Upper lobe of left lung (tissue), 6 donors: Measurements from ENCODE around the gene ANO2. TPM values are rescaled to one million over a fixed set of nuclear protein-coding genes. Genes with fewer than 3 reads are reported as not detected.

Experiments
- ATAC-seq, 2 donors: fragments of 200-7000 bp; cut with Tn5 transposase; one replicate each; pipeline ENCODE4 v1.9.1; 2022; ENCODE audit warnings: mild to moderate bottlenecking in 2 of 2, moderate library complexity in 2 of 2; ENCODE audit not compliant: low FRiP score in 2 of 2
- DNase-seq, 2 donors: peaks; one replicate each; pipeline ENCODE4 v3.0.0-alpha.2; 2019 to 2020
- H3K27ac ChIP-seq, 4 donors: fragments of 200-600 bp; sonication (generic); one replicate each; pipeline ENCODE4 v1.5.1; 2016 to 2019
- H3K27me3 ChIP-seq, 4 donors: fragments of 200-600 bp; sonication (generic); one replicate each; pipeline ENCODE4 v1.5.1; 2017 to 2019
- H3K36me3 ChIP-seq, 4 donors: fragments of 200-600 bp; sonication (generic); one replicate each; pipeline ENCODE4 v1.5.1; 2016 to 2019
- H3K4me1 ChIP-seq, 4 donors: fragments of 200-600 bp; sonication (generic); one replicate each; pipeline ENCODE4 v1.5.1; 2018 to 2019
- H3K4me3 ChIP-seq, 4 donors: fragments of 200-600 bp; sonication (generic); one replicate each; pipeline ENCODE4 v1.5.1; 2017 to 2019; ENCODE audit warnings: mild to moderate bottlenecking in 2 of 4, moderate library complexity in 1 of 4
- H3K9me3 ChIP-seq, 4 donors: fragments of 200-600 bp; sonication (generic); one replicate each; pipeline ENCODE4 v1.5.1; 2018 to 2019
- EP300 ChIP-seq, 4 donors: sonication (generic); formaldehyde crosslinking; IDR thresholded peaks; one replicate each; pipeline ENCODE4 v1.5.1; 2017; ENCODE audit warnings: antibody characterized with exemption in 4 of 4, control low read depth in 2 of 4
- POLR2A ChIP-seq, 4 donors: fragments of 450-650 bp; IDR thresholded peaks; one replicate each; pipeline ENCODE4 v1.5.1; 2016 to 2017; ENCODE audit warnings: antibody characterized with exemption in 4 of 4, mild to moderate bottlenecking in 2 of 4
- POLR2AphosphoS5 ChIP-seq, 2 donors: sonication (generic); formaldehyde crosslinking; IDR thresholded peaks; one replicate each; pipeline ENCODE4 v1.5.1; 2017; ENCODE audit warnings: antibody characterized with exemption in 2 of 2
- WGBS, 2 donors: methylation state at CpG; one replicate each; pipeline ENCODE4 v1.1.5; 2017 to 2018; 5-methylcytosine and 5-hydroxymethylcytosine counted together
- total RNA-seq, 6 donors: library from RNA; depleted of rRNA in 4 of 6; stranded (reverse); fragments of >200 nt in 4 of 6; gene quantifications; one replicate each; pipeline versions ENCODE4 v1.1.0 to v1.2.1, GENCODE V29; 2016 to 2021
- TF ChIP-seq, protein P1 (sequence below), 6 experiments: fragments of 450-650 bp in 4 of 6; fragments of 200-600 bp in 2 of 6; sonication (generic) in 2 of 6; IDR thresholded peaks; one replicate each; pipeline ENCODE4 v1.5.1; 2016 to 2019; ENCODE audit warnings: antibody characterized with exemption in 6 of 6
- donor health status: DM: no; HTN: no; CAD: no; lungs with moderate emphysema.
- donor health status: DM: no; HTN: yes; CAD: no; lungs with severe emphysema.

The ANO2 gene
- total RNA-seq, 6 donors from 2014 or later: 4.4 to 78.6 (median 17.5) TPM

DNA sequence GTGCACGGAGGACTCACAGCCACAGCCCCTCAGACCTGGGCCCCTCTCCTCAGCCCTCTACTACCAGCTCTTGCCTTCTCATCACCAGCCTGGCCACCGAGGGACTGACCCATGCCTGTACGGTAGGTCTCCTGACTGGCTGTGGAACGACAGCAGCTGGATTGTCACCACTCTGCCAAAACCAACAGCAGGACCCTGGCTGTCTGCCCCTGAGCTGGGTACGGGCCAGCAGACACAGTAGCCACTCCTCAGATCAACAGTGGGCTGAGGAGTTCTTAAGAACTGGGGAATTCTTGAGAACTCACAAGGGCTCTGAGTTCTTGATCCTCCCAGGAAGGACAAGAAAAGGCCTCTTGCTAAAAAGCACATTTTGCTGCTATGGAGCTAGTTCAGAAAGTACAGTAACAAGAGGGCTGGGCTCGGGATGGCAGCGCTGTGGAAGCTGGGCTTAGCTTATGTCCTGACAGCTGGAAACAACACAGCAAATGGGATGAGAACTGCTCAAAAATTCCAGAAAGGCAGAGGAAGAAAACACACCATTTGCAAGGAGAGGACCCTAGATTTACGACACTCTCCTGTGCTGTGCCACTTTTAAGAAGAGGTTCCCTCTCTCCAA, 176.4 kb downstream of the ANO2 start:
- no peak overlapping the region for H3K4me3 ChIP-seq
- no peaks in the 10 kb centered on the region for H3K9me3 ChIP-seq
- H3K36me3 ChIP-seq: peaks cover 0 to 6% (median 0%) of the 10 kb centered on the region in 4 donors
- H3K27ac ChIP-seq: no peak overlapping the region
- DNase-seq (peak; percentile 42 to 44), ATAC-seq (peak; percentile 35 to 63)
- TF ChIP-seq POLR2AphosphoS5 (IDR thresholded peaks at IDR 0.05): peak in 1 of 2 donors; percentile 23
- no peak for TF ChIP-seq POLR2A (IDR thresholded peaks at IDR 0.05)
- peaks cover 6 to 13% (median 9%) of the 10 kb centered on the region in 4 donors for H3K4me1 ChIP-seq
- no peaks in the 10 kb centered on the region for H3K27me3 ChIP-seq
- 40 to 62% methylated on average over 6 to 8 of the region's 8 CpGs for WGBS, 2 donors

DNA sequence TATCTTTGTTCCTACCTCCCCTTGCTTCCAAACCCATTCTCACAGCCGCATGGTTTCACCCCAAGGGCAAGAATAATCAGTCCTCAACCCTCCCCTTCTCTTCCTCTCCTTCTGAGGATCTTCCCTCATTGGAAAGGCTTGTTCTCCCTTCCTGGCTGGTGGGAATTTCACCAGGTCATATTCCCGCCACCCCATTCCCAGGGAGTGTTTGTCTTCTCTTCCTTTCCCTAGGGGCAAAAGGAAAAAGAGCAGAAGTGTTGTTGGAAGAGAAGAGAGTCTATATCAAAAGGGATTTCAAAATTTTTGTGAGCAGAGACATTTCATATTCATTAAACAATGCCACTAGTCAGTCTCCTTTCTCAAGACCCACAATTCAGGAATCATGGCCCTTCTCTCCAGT, 176.9 kb downstream of the ANO2 start:
- 70 to 76% methylated on average over 2 of the region's 2 CpGs for WGBS, 2 donors
- Histone ChIP-seq H3K4me3 (no peak overlapping the region), H3K27ac (no peak overlapping the region), H3K27me3 (no peaks in the 10 kb centered on the region), H3K9me3 (no peaks in the 10 kb centered on the region), H3K36me3 (peaks cover 0 to 6% (median 0%) of the 10 kb centered on the region in 4 donors), H3K4me1 (peaks cover 6 to 13% (median 9%) of the 10 kb centered on the region in 4 donors)
- TF ChIP-seq, protein P1, sequence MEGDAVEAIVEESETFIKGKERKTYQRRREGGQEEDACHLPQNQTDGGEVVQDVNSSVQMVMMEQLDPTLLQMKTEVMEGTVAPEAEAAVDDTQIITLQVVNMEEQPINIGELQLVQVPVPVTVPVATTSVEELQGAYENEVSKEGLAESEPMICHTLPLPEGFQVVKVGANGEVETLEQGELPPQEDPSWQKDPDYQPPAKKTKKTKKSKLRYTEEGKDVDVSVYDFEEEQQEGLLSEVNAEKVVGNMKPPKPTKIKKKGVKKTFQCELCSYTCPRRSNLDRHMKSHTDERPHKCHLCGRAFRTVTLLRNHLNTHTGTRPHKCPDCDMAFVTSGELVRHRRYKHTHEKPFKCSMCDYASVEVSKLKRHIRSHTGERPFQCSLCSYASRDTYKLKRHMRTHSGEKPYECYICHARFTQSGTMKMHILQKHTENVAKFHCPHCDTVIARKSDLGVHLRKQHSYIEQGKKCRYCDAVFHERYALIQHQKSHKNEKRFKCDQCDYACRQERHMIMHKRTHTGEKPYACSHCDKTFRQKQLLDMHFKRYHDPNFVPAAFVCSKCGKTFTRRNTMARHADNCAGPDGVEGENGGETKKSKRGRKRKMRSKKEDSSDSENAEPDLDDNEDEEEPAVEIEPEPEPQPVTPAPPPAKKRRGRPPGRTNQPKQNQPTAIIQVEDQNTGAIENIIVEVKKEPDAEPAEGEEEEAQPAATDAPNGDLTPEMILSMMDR (IDR thresholded peaks at IDR 0.05): no peak
- TF ChIP-seq POLR2AphosphoS5 (IDR thresholded peaks at IDR 0.05): no peak
- ATAC-seq: no peak
- no peak for DNase-seq

DNA sequence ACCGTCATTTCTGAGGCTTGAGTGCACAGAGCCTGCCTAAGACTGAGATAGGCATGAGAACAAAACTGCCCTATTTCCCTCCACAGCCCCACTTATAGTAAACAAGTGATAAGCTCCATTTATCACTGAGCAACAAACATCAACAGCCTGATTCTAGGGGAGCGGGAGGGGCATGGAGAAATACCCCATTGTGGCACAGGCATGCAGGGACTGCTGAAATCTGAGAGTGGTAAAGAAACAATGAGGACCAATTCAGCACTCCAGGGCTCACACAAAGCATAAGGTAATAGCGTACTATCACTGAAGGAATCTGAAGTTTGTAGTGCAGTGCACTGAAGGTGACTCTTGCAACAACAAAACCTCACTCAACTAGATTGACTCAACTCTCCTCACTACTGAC, 186.7 kb downstream of the ANO2 start:
- Histone ChIP-seq H3K27me3 (no peaks in the 10 kb centered on the region), H3K4me3 (no peak overlapping the region), H3K36me3 (no peaks in the 10 kb centered on the region), H3K4me1 (no peaks in the 10 kb centered on the region), H3K27ac (no peak overlapping the region), H3K9me3 (no peaks in the 10 kb centered on the region)
- DNase-seq (no peak), ATAC-seq (no peak)
- TF ChIP-seq, protein P1 (IDR thresholded peaks at IDR 0.05): no peak
- no peak for TF ChIP-seq EP300 (IDR thresholded peaks at IDR 0.05)
- TF ChIP-seq POLR2A (IDR thresholded peaks at IDR 0.05): no peak
- TF ChIP-seq POLR2AphosphoS5 (IDR thresholded peaks at IDR 0.05): no peak
- WGBS, 2 donors: 71 to 79% methylated on average over 3 of the region's 3 CpGs

DNA sequence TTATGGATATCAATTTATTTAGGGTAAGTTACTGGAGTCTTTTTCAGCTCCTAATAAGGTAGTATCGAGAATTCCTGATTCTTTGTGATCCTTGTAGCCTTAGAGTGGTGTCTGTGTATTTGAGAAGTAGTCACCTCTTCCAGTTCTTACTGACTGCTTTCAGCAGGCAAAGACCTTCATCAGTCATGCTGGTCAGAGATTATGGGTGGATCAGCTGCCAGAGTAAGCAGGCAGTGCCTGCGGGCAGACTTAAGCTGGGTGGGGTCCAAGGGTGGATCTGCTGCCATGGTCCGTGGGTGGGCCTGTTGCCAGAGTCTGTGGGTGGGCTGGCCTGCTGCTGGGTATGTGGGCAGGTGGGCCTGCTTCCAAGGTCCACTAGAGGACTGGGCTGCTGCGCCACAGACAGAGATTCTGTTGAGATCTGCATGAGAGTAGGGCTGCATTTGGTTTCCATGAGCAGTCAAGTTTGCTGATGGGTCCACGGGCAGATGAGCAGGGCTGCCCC, 188.7 kb downstream of the ANO2 start:
- DNase-seq (peak in 1 of 2 donors; percentile 14), ATAC-seq (no peak)
- Histone ChIP-seq H3K4me3 (no peak overlapping the region), H3K27ac (no peak overlapping the region), H3K9me3 (no peaks in the 10 kb centered on the region), H3K4me1 (no peaks in the 10 kb centered on the region), H3K36me3 (no peaks in the 10 kb centered on the region), H3K27me3 (no peaks in the 10 kb centered on the region)
- TF ChIP-seq, protein P1 (IDR thresholded peaks at IDR 0.05): no peak
- no peak for TF ChIP-seq POLR2AphosphoS5 (IDR thresholded peaks at IDR 0.05)
- TF ChIP-seq EP300 (IDR thresholded peaks at IDR 0.05): no peak
- 87 to 88% methylated on average over 2 to 3 of the region's 5 CpGs for WGBS, 2 donors

DNA sequence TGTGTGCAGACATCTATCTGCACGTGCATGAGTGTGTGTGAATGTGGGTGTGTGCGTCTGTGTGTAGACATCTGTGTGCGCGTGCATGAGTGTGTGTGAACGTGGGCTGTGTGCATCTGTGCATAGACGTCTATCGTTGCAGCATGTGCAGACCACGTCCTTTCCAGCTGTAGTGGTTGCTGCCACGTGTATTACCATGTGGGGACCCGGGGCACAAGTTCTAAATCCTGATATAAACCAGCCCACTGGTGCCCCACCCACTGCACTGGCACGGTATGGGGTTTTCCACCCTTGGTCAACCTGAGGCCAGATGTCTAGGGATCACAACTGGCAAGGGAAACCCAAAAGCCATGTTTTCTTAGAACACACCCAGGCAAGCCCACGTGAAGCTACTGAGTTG, 197.0 kb downstream of the ANO2 start:
- no peak overlapping the region for H3K27ac ChIP-seq
- DNase-seq (no peak), ATAC-seq (no peak)
- no peaks in the 10 kb centered on the region for H3K9me3 ChIP-seq
- H3K27me3 ChIP-seq: no peaks in the 10 kb centered on the region
- no peak for TF ChIP-seq EP300 (IDR thresholded peaks at IDR 0.05)
- TF ChIP-seq POLR2AphosphoS5 (IDR thresholded peaks at IDR 0.05): no peak
- TF ChIP-seq POLR2A (IDR thresholded peaks at IDR 0.05): no peak
- H3K4me1 ChIP-seq: peaks cover 0 to 3% (median 0%) of the 10 kb centered on the region in 4 donors
- H3K36me3 ChIP-seq: peaks cover 0 to 9% (median 0%) of the 10 kb centered on the region in 4 donors
- 77 to 88% methylated on average over 11 to 12 of the region's 12 CpGs for WGBS, 2 donors
- no peak overlapping the region for H3K4me3 ChIP-seq

DNA sequence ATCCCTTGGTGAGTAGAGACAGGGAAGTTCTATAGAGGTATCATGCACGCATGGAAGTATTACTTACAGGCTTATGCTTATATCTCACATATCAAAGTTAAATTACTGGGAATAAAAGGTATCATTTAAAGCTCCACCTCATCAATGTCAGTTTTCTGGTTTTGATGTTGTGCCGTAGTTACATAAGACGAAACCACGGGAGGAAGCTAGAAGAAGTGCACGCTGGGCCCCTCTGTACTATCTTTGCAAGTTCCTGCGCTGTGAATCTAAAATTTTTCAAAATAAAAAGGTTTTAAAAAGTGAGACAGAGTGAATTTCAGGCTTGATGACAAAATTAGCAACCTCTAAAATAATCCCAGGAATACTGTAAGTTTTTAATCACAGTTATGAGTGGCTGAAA, 198.1 kb downstream of the ANO2 start:
- H3K4me3 ChIP-seq: no peak overlapping the region
- ATAC-seq (no peak), DNase-seq (no peak)
- H3K27ac ChIP-seq: no peak overlapping the region
- H3K27me3 ChIP-seq: no peaks in the 10 kb centered on the region
- H3K9me3 ChIP-seq: no peaks in the 10 kb centered on the region
- H3K36me3 ChIP-seq: peaks cover 0 to 12% (median 0%) of the 10 kb centered on the region in 4 donors
- no peak for TF ChIP-seq EP300 (IDR thresholded peaks at IDR 0.05)
- TF ChIP-seq, protein P1 (IDR thresholded peaks at IDR 0.05): no peak
- no peak for TF ChIP-seq POLR2A (IDR thresholded peaks at IDR 0.05)
- TF ChIP-seq POLR2AphosphoS5 (IDR thresholded peaks at IDR 0.05): no peak
- H3K4me1 ChIP-seq: peaks cover 0 to 3% (median 0%) of the 10 kb centered on the region in 4 donors
- 66 to 78% methylated on average over 6 of the region's 6 CpGs for WGBS, 2 donors
